H1 (cell line): ENCODE data around the gene PHOSPHO1. TPM values are rescaled to one million over a fixed set of nuclear protein-coding genes. Genes with fewer than 3 reads are reported as not detected.

ENCODE experiments used
- BRCA1 ChIP-seq: IDR thresholded peaks from 2 replicates; pipeline ENCODE4 v1.6.1; 2012; ENCODE audit warnings: low read depth, low read length, improper control_type of control experiment
- EP300 ChIP-seq, 2 experiments: IDR thresholded peaks; 1 replicate in 1 of 2; 2 replicates in 1 of 2; pipeline ENCODE4 v1.6.1; 2011 to 2012; ENCODE audit warnings: low read depth in 2 of 2, low read length in 2 of 2, mild to moderate bottlenecking in 2 of 2, borderline replicate concordance in 1 of 2, inconsistent platforms in 1 of 2, moderate library complexity in 1 of 2
- EZH2 ChIP-seq: fragments of 200-600 bp; sonication (generic); IDR thresholded peaks from 2 replicates; pipeline ENCODE4 v1.7.1; 2012; ENCODE audit warnings: low read depth, mild to moderate bottlenecking, moderate library complexity, low read length, inconsistent platforms; ENCODE audit not compliant: severe bottlenecking
- GABPA ChIP-seq: IDR thresholded peaks from 2 replicates; pipeline ENCODE4 v1.6.1; 2011; ENCODE audit warnings: mild to moderate bottlenecking, low read length, moderate library complexity, borderline replicate concordance; ENCODE audit not compliant: insufficient read depth
- GTF2F1 ChIP-seq: IDR thresholded peaks from 2 replicates; pipeline ENCODE4 v1.6.1; 2012; ENCODE audit warnings: low read depth, low read length, improper control_type of control experiment, borderline replicate concordance
- HDAC2 ChIP-seq, 2 experiments: fragments of 300-600 bp in 1 of 2; sonication (generic) in 1 of 2; IDR thresholded peaks; 2 replicates each; pipeline ENCODE4 v1.6.1; 2011 to 2012; ENCODE audit warnings: low read depth in 2 of 2, low read length in 2 of 2, mild to moderate bottlenecking in 2 of 2, moderate library complexity in 2 of 2, borderline replicate concordance in 1 of 2, inconsistent platforms in 1 of 2
- POLR2A ChIP-seq, 2 experiments: IDR thresholded peaks; 1 replicate in 1 of 2; 2 replicates in 1 of 2; pipeline ENCODE4 v1.6.1; 2011; ENCODE audit warnings: low read depth in 2 of 2, low read length in 2 of 2, mild to moderate bottlenecking in 2 of 2; ENCODE audit errors: control extremely low read depth in 1 of 2
- RAD21 ChIP-seq, 2 experiments: IDR thresholded peaks in 1 of 2; conservative IDR thresholded peaks in 1 of 2; 2 replicates each; pipeline ENCODE4 v1.6.1; 2011; ENCODE audit warnings: low read depth in 2 of 2, low read length in 2 of 2, improper control_type of control experiment in 1 of 2, inconsistent platforms in 1 of 2, mild to moderate bottlenecking in 1 of 2, moderate library complexity in 1 of 2
- SAP30 ChIP-seq: fragments of 300-600 bp; sonication (generic); IDR thresholded peaks from 2 replicates; pipeline ENCODE4 v1.7.1; 2012; ENCODE audit warnings: low read length, moderate library complexity, mild to moderate bottlenecking, inconsistent platforms; ENCODE audit not compliant: insufficient read depth, insufficient replicate concordance
- TCF12 ChIP-seq: IDR thresholded peaks from 2 replicates; pipeline ENCODE4 v1.6.1; 2011; ENCODE audit warnings: low read depth, mild to moderate bottlenecking, low read length
- polyA plus RNA-seq, 7 experiments: library from polyadenylated mRNA; depleted of rRNA in 3 of 7; stranded (reverse) in 5 of 7; unstranded in 2 of 7; fragments of >200 nt in 5 of 7; fragments of 200-250 nt in 2 of 7; gene quantifications; 1 replicate in 5 of 7; 2 replicates in 1 of 7; 4 replicates in 1 of 7; pipeline versions ENCODE4 v1.2.1 to v1.2.3, GENCODE V29; 2011 to 2013; ENCODE audit warnings: missing spikeins in 2 of 7, mixed read lengths in 2 of 7
- total RNA-seq: library from RNA; stranded (reverse); fragmentation: NEBNext Ultra II Directional; extraction: Animal tissue kit (Norgen Biotek cat#: 25700); gene quantifications from 2 replicates; pipeline ENCODE4 v1.2.1, GENCODE V29; 2021

Gene PHOSPHO1
- total and polyA plus RNA-seq, 2 of the 8 experiments (the other 6 are each of a cell fraction or from before 2014, with no cell fraction given) = 0.34 to 0.45 TPM

DNA sequence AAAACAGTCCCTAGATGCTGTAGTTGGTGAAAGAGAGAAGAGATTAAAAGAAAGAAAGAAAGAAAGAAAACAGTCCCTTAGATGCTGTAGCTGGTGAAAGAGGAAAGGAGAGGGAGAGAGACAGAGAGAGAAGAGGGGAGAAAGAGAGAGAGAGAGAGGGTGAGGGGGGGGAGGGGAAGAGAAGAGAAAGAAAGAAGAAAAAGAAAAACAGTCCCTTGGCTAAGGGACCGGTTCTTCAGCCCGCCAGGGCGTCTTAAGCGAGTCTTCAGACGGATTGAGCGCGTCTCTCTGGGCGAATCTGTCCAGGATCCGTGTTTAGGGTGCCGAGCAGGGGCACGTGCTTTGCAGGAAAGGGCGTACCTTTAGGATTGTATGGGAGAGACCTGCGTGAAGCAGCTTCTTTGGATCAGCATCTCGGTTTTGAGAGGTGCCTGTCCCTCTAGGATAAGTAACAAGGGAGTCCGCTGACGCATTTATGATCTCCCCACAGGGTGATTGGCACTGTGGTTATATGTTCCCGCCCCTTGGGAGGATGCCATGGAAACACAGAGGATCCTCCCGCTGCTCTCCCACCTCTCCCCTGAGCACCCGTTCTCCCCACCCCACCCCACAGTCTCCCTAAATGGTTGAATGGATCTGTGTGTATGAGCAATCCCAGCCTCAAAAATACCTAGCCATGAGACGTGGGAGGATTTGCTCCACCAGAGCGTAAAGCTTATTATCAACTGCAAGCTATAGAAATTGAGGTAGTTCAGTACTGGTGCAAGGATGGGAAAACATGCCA is 36.9 kb downstream of the PHOSPHO1 start (continued):
- TF ChIP-seq GABPA = no peak
- no peak for TF ChIP-seq HDAC2 (IDR thresholded peaks at IDR 0.05; ENCODE audit: borderline replicate concordance in 1 of 2, low read depth in 2 of 2, low read length in 2 of 2)
- no peak for TF ChIP-seq SAP30
- TF ChIP-seq EZH2 = no peak
- TF ChIP-seq GTF2F1 = no peak
- no peak for TF ChIP-seq EP300 (IDR thresholded peaks at IDR 0.05; ENCODE audit: borderline replicate concordance in 1 of 2, low read depth in 2 of 2, low read length in 2 of 2)
- no peak; a peak in 1 of 3 replicates for TF ChIP-seq POLR2A (IDR thresholded peaks at IDR 0.05; ENCODE audit: control extremely low read depth in 1 of 2, low read depth in 2 of 2, low read length in 2 of 2)
- TF ChIP-seq BRCA1 = no peak
- no peak for TF ChIP-seq RAD21 (IDR thresholded peaks at IDR 0.05 in 1 of 2, conservative IDR thresholded peaks at IDR 0.05 in 1 of 2; ENCODE audit: low read depth in 2 of 2, low read length in 2 of 2)
- TF ChIP-seq TCF12 = no peak
